OCI-LY7 (cell line): ENCODE data around the gene TMEM143.

Source experiments
- EZH2phosphoT487 ChIP-seq: fragments of 200-600 bp; sonication (generic); IDR thresholded peaks from 2 replicates; pipeline ENCODE4 v1.6.1; 2018; ENCODE audit warnings: low read depth, borderline replicate concordance, mild to moderate bottlenecking, mixed run types, antibody characterized with exemption, low read length, moderate library complexity, mixed read lengths
- TF ChIP-seq, protein P1 (sequence below): fragments of 200-600 bp; sonication (generic); conservative IDR thresholded peaks from 2 replicates; pipeline ENCODE4 v1.5.1; 2014; ENCODE audit warnings: mild to moderate bottlenecking, antibody characterized with exemption, low read length, moderate library complexity, mixed read lengths

DNA sequence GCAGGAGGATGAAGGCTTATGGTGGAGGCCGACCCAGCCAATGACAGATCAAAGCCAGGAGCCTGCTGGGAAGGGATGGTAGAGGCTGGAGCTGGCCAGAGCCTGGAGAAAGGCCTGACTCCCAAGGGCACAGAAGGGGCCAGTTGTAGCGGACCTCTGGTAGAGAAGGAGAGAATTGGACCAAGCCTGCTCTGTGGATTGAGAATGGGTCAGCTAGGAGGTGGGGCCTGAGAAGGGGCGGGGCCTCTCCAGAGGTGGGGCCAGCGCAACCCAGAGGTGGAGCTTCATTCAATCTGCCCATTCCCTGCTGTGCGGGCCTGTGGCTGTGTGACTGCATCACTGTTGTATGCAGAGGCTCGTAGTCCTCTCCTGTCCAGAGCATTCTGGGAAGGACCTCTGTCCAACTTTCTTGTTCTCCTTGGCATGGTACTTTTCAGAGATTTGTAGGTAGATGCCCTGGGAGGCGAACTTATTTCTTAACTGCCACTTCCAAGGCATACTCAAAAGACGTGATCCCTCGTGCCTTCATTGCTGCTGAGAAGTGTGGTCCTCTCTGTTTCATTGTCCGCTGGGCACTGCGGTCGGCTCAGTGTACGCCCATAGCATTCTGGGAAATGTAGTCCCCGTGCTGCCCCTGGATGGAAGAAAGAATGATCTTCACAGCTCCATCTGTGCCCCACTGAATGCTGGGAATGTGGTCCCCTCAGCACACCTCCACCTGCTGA, 36.4 kb upstream of the TMEM143 start:
- TF ChIP-seq, protein P1, sequence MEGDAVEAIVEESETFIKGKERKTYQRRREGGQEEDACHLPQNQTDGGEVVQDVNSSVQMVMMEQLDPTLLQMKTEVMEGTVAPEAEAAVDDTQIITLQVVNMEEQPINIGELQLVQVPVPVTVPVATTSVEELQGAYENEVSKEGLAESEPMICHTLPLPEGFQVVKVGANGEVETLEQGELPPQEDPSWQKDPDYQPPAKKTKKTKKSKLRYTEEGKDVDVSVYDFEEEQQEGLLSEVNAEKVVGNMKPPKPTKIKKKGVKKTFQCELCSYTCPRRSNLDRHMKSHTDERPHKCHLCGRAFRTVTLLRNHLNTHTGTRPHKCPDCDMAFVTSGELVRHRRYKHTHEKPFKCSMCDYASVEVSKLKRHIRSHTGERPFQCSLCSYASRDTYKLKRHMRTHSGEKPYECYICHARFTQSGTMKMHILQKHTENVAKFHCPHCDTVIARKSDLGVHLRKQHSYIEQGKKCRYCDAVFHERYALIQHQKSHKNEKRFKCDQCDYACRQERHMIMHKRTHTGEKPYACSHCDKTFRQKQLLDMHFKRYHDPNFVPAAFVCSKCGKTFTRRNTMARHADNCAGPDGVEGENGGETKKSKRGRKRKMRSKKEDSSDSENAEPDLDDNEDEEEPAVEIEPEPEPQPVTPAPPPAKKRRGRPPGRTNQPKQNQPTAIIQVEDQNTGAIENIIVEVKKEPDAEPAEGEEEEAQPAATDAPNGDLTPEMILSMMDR, result no peak
- no peak for TF ChIP-seq EZH2phosphoT487
